ENCODE measurements around the gene RAMP3.

RAMP3 gene

GRCh38 chr7:45224832-45225231 is 67.2 kb downstream of the RAMP3 start:
- DNase-seq, result no peak

GRCh38 chr7:45225311-45225947 is 67.8 kb downstream of the RAMP3 start:
- DNase-seq, result no peak

GRCh38 chr7:45225948-45226335 is 68.4 kb downstream of the RAMP3 start:
- no peak for DNase-seq

DNA sequence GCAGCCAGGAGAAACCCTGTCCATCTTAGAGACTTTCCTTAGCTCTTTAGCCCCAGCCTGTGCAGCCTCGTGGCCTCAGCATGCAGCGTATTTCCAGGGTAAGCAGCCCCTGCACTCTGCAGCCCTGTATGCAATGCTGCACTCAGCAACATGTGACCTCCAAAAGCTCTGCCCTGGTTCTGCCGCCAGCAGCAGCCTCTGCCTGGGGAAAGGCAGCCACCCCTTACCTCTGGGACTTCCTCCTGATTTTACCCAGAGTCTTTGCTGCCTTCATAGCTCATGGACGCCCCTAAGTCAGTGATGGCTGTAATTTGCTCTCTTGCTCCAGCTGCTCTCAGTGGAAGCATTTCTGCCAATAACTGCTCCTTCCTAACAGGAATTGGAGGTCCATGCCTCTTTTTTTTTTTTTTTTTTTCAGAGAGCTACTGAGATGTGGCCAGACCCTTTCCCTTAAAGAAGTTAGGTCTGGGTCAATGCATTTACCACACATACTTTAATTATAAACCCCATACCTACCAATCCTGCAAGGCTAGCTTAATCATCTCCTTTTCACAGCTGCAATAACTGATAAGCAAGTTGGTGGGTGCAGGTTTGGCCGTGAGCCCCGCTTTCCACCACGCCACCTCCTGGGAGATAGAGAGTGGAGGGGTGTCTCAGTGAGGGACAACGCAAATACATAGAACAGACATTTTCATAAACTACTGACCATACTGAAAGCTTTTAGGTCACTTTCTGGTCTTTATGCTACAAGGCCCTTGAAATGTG is 71.7 kb downstream of the RAMP3 start:
- no peak for DNase-seq

DNA sequence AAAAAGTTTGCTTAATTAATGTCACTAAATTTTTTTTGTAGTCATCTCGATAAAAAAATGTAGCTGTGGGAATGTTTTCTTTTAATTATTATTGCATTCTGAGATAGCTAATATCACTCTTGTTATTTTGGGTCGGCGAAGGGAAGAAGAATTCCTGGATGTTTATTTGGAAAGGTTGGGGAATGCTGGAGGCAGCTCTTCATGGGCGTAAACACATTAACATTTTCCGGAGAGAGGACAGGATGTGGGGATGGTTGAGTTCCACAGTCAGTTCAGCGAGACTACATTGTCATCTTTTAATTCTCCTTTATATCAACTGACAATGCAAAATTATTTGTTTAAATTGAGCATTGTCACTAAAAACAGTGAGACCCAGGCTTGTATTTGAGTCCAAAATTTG is 72.5 kb downstream of the RAMP3 start:
- DNase-seq, result no peak

DNA sequence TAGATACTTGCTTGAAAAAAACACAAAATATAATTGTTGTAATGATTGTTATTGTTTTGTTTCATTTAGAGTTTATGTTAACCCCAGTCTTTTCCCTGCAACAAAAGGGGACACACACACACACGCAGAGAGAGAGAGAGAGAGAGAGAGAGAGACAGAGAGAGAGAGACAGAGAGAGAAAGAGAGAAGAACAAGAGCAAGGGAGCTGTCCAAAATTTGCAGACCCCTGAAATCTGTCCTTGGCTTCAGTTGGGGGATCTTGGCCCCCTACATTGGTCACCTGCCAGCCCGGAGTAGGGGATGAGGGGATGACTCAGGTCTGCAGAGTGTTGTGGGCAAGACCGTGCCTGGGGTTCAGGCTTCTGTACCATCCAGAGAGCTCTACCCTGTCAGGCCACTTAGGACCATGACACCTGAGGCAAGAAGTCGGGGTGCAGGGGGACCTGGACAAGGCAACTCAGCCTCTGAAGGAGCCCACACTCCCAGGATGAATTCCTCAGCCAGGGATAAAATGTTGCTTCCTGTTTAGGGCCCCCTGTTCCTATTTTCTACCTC is 73.1 kb downstream of the RAMP3 start:
- DNase-seq, result no peak

GRCh38 chr7:45233249-45233775 is 75.7 kb downstream of the RAMP3 start:
- DNase-seq, result no peak

All from DMS153 (cell line).